Measurements from ENCODE around the gene OAS2.

The OAS2 gene

GRCh38 chr12:112942572-112942971 lies 35.7 kb upstream of the OAS2 start:
- ChIA-PET POLR2A (ENCODE audit: low non-redundant PET) (no interaction called here), CTCF (no interaction called here)
- no peak overlapping the region for H3K27ac ChIP-seq
- DNase-seq (ENCODE audit: low spot score): no peak
- TF ChIP-seq CTCF (conservative IDR thresholded peaks at IDR 0.05; ENCODE audit: low read depth): no peak

DNA sequence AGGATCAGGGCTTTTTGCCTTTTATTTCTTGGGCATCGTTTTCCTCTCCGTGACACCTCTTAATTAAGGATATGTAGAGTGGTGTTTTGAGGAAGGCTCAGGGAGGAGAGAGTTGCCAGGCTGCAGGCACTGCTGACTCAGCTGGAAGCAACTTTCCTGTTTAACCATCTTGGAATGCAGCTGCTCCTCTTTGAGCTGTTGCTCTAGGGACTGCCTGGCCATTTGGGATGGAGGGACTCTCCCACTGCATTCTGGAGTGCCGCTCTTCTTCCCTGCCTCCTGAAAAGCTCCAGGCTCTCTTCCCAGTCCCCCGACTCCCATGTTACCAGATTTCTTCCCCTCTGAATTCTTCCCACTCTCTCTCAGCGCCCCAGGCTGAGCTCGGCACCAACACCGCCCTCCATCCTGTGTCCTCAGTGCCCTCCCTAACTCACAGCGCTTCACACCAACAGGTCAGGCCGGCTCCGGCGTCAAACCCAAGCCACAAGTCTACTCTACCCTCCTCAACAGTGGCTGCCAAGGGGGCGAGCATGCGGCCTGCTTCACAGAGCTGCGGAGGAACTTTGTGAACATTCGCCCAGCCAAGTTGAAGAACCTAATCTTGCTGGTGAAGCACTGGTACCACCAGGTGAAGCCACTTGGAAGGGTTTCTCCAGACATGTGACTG lies 34.2 kb upstream of the OAS2 start:
- peak overlapping the region; percentile 25 for H3K27ac ChIP-seq
- no peak for DNase-seq (ENCODE audit: low spot score)
- no peak for TF ChIP-seq CTCF (conservative IDR thresholded peaks at IDR 0.05; ENCODE audit: low read depth)
- ChIA-PET POLR2A (ENCODE audit: low non-redundant PET) (no interaction called here), CTCF (no interaction called here)

DNA sequence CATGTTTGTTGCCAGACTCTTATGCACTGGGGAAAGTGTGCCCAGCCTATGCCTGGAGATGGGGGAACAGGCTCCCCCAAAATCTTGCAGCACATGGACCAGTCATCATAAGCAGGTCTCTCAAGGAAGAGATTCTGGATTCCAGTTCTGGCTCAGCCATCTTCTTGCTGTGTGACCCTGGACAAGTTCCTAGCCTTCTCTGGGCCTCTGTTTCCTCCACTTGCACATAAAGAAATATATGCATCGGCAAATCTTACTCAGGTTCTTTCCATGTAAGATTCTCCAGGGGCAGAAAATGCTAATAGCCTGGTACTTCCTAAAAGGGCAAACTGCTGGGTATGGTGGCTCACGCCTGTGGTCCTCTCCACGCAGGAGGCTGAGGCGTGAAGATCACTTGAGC lies 32.8 kb upstream of the OAS2 start:
- H3K27ac ChIP-seq: no peak overlapping the region
- CTCF ChIA-PET: no interaction called here
- no peak for TF ChIP-seq CTCF (conservative IDR thresholded peaks at IDR 0.05; ENCODE audit: low read depth)
- POLR2A ChIA-PET (ENCODE audit: low non-redundant PET): no interaction called here
- DNase-seq (ENCODE audit: low spot score): no peak

GRCh38 chr12:112946236-112947000 lies 31.9 kb upstream of the OAS2 start:
- TF ChIP-seq CTCF (conservative IDR thresholded peaks at IDR 0.05; ENCODE audit: low read depth): no peak
- CTCF ChIA-PET: no interaction called here
- POLR2A ChIA-PET (ENCODE audit: low non-redundant PET): no interaction called here
- DNase-seq (ENCODE audit: low spot score): no peak
- no peak overlapping the region for H3K27ac ChIP-seq

- TF ChIP-seq CTCF (conservative IDR thresholded peaks at IDR 0.05; ENCODE audit: low read depth): no peak
- no peak overlapping the region for H3K27ac ChIP-seq
- no peak for DNase-seq (ENCODE audit: low spot score)
- ChIA-PET CTCF (no interaction called here), POLR2A (ENCODE audit: low non-redundant PET) (no interaction called here)
These were observed 31.0 kb upstream of the OAS2 start for GRCh38 chr12:112947314-112947713.

GRCh38 chr12:112947761-112948160 lies 30.6 kb upstream of the OAS2 start:
- TF ChIP-seq CTCF (conservative IDR thresholded peaks at IDR 0.05; ENCODE audit: low read depth): no peak
- POLR2A ChIA-PET (ENCODE audit: low non-redundant PET): no interaction called here
- H3K27ac ChIP-seq: no peak overlapping the region
- DNase-seq (ENCODE audit: low spot score): no peak
- CTCF ChIA-PET: no interaction called here
